Activated T-cell treated with anti-CD3 and anti-CD28 coated beads for 48 hours (primary cell): ENCODE data around the gene TMTC2.

Experiments
- DNase-seq: peaks from one replicate; pipeline ENCODE4 v3.0.0-alpha.2; 2020; ENCODE audit warnings: low read depth

Gene TMTC2

GRCh38 chr12:82686168-82687020 is at the start of gene TMTC2:
Gene TMTC2 (plus strand): TSS chr12:82686906.
- DNase-seq: peak; percentile 87

DNA sequence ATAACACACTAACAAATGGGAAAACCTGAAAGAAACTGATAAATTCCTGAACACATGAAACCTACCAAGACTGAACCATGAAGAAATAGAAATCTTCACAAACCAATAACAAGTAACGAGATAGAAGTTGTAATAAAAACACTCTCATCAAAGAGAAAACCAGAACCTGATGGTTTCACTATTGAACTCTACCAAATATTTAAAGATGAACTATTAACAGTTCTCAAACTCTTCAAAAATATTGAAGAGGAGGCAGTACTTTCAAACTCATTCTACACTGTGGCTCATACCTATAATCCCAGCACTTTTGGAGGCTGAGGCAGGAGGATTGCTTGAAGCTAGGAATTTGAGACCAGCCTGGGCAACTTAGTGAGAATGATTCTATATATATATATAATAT is 48.4 kb upstream of the TMTC2 start:
- DNase-seq: no peak

GRCh38 chr12:82644896-82645295 is 41.8 kb upstream of the TMTC2 start:
- DNase-seq: no peak

DNA sequence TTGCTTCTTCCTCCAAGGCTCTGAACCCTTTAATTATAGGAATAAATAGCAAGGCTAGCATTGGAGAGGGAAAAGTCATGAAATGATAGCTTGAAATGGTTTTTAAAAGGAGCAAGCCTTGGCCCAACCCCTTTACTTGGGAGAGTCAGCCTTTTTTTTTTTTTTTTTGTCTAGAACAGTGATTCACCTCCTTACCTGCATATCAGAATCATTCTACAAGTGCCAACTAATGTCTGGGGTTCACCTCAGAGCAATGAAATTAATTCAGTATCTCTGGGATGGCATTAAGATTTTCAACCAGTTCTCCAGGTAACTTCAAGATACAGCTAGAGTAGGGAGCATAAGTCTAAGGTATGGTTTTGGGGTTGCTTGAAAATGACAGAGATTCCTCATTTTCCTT is 41.3 kb upstream of the TMTC2 start:
- no peak for DNase-seq

- no peak for DNase-seq
Observed at GRCh38 chr12:82647853-82648252, 38.9 kb upstream of the TMTC2 start.

GRCh38 chr12:82648259-82648909 is 38.3 kb upstream of the TMTC2 start:
- DNase-seq: no peak

DNA sequence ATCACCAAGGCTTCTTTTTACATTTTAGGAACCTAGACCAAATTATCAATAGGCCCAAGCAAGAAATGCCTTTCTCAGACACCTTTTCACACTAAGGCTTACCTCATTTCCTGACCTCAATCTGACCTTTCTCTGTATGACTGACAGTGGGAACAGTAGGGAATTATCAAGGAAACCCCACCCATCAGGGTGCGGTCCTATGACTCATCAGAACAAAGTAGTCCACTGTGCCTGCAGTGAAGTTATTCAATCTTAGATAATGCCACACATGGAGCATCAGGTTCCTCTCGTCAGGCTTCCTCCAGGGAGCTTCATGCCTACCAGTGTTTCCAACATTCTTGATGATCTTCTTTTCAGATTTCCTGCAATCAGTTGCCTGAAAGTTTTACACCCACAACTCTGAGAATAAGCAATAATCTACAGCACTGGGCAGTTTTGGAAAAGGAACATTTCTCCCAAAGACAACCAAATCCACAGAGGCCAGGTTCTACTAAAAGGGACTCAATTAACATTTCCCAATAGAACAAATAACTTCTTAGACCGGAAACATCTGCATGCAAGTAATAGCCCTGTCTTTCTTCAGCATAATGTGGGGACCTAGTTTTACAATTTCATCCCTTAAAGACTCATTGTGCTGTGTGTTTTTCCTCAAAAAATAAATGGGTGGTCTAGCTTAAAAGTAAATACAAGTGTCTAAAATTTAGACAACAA is 35.9 kb upstream of the TMTC2 start:
- DNase-seq: no peak

DNA sequence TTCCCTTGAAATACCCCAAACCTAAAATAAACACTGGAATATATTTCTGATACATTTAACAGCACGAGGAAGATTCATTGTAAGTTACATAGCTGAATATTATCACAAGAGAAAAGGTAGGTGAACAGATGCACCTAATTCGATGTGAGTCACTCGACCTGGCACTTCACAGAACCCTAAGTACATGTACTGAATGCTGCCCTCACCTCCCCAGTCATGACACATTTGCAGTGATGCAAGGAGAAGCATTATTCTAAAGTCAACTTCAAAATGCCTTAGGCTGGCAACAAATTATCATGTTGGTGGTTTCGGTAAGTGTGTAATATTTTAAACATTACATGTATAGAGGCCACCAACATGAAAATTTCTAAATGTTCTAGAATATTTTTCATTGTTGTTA is 35.2 kb upstream of the TMTC2 start:
- DNase-seq: no peak

- no peak for DNase-seq
Observed at GRCh38 chr12:82652071-82652470, 34.6 kb upstream of the TMTC2 start.

- DNase-seq: no peak
Observed at GRCh38 chr12:82655751-82656150, 31.0 kb upstream of the TMTC2 start.

GRCh38 chr12:82659343-82660207 is 27.1 kb upstream of the TMTC2 start:
- no peak for DNase-seq

DNA sequence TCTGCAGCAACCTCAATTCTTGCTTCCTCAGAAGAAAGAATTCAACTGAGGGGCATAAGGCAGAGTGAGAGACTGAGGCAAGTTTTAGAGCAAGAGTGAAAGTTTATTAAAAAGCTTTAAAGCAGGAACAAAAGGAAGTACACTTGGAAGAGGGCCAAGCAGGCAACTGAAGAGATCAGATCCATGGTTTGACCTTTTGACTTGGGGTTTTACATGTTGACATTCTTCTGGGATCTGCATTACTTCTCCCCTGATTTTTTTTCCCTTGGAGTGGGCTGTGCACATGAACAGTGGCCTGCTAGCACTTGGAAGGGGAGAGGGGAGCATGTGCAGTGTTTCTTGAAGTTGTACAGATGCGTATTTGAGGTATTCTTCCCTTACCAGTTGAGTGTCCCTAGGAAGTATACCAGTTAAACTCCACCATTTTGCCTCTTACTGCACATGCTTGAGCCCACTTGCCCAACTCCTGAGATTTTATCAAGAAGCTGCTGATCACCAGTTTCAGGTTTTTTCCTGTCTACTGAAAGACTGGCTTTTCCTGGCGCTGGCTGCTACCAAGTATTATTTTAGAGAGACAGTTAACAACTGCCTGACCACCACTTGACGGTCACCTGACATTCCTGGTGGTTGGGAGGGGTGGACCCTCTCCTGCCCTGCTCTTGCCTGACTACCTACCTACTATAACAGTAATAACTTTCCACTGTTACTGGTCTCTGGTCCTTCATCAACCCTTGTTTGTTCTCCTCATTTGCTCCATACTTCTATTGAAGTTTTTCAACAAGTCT is 26.0 kb upstream of the TMTC2 start:
- no peak for DNase-seq

DNA sequence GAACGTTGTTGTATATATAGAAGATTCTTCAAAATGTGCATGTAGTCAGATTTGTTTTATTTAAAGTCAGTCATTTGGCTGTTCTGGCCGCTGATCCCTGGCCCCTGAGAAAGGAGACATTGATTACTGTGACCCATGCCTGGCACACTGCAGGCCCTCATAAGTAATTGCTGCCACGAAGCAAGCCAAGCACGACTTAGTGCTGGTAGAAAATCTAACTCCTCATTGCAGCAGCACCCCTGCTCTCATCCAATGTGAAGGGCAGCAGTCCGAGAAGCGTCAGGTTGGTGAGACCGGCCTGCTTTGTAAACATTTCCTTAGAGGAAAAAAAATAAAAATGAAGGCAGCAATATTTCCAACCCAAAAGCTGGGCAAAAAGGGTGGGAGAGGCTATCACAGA is 22.8 kb upstream of the TMTC2 start:
- no peak for DNase-seq

DNA sequence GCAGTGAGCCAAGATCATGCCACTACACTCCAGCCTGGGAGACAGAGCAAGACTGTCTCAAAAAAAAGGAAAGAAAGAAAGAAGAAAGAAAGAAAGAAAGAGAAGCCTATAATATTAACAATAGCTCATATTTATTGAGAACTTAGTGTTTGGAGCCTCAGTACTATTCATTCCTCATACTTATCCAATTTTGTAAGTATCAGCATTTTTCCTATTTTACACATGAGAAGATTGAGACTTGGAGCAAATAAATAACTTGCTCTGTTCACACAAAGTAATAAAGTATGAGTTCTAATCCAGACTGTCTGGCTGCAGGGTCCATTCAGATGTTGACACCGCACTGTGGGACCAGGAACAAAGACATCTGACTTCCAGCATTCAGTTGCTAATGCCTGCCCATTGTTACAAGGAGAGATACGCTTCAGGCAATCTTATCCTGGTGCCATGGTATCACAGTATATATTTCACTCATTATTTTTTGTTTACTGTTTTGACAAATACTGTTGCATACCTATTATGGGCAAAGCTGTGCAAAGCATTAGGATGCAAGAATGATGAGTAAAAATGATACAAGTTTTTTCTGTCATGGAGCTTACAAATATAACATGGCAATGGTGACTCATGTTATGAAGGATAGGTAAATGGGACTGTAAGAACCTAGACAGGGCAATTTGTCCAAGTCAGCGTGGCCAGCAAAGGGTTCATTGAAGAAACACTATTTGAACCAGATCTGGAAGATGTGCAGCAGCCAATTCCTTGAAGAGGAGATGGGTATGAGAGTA is 21.4 kb upstream of the TMTC2 start:
- no peak for DNase-seq

DNA sequence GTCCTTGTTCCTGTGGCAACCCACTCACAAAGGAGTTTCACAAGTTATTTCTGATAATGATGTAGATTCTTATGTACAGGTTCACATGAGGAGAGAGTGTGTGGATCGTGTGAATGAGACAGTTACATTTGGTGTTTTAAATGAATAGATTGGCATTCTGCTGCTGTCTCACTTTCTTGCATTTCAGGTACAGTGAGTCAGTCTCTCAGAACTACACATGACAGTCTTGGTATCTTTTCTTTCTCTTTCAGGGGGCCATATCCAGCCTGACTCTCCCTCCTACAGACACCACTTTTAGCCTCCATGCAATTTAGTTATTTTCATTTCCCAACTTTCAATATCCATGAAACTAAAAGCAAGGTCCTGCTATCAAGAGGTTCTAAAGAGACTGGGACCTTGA is 19.9 kb upstream of the TMTC2 start:
- DNase-seq: no peak

DNA sequence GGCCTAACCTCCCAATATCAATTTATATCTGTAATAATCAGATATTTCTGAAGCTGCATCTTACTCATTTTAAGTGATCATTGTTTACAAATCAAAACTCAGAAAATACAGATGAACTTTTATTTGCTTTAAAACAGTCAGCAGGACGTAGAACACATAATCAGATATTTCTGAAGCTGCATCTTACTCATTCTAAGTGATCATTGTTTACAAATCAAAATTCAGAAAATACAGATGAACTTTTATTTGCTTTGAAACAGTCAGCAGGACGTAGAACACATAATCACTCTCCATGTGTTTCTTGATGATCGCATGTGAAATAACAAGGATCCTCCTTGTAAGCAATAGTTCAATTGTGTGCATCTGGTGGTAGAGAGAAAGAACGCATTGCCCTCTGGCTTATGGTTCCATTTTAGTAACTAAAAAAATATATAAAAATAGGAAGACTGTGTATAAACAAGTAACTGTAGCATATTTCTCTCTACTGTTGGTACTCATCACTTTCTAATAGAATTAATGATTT is 15.0 kb upstream of the TMTC2 start:
- no peak for DNase-seq

GRCh38 chr12:82672811-82673495 is 13.8 kb upstream of the TMTC2 start:
- DNase-seq: no peak

GRCh38 chr12:82673698-82674097 is 13.0 kb upstream of the TMTC2 start:
- DNase-seq: no peak

GRCh38 chr12:82675246-82675645 is 11.5 kb upstream of the TMTC2 start:
- no peak for DNase-seq

GRCh38 chr12:82682326-82682725 is 4.4 kb upstream of the TMTC2 start:
- no peak for DNase-seq
